Esophagus squamous epithelium (tissue), 4 donors: ENCODE data around the gene MN1.

Experiments used
- CTCF ChIP-seq, 6 experiments: fragments of 450-650 bp in 4 of 6; fragments of 200-600 bp in 2 of 6; sonication (generic) in 2 of 6; IDR thresholded peaks; one replicate each; pipeline ENCODE4 v1.5.1; 2016 to 2019; ENCODE audit warnings: antibody characterized with exemption in 6 of 6, mild to moderate bottlenecking in 4 of 6, moderate library complexity in 4 of 6
- POLR2A ChIP-seq, 4 donors: fragments of 450-650 bp; IDR thresholded peaks; one replicate each; pipeline ENCODE4 v1.6.1; 2017; ENCODE audit warnings: antibody characterized with exemption in 4 of 4, mild to moderate bottlenecking in 4 of 4, moderate library complexity in 3 of 4

GRCh38 chr22:27808451-27809225, 7.1 kb upstream of the MN1 start:
- no peak for TF ChIP-seq CTCF (IDR thresholded peaks at IDR 0.05)
- no peak for TF ChIP-seq POLR2A (IDR thresholded peaks at IDR 0.05)
